Measurements from ENCODE around the gene YTHDC2. TPM values are rescaled to one million over a fixed set of nuclear protein-coding genes. Genes with fewer than 3 reads are reported as not detected.

Gene YTHDC2
- total and polyA plus RNA-seq, 10 of the 15 experiments (the other 5 are each of a cell fraction or from before 2014, with no cell fraction given) = 3.8 to 25.8 (median 16.4) TPM

GRCh38 chr5:113480243-113480642 is 33.3 kb upstream of the YTHDC2 start:
- POLR2A ChIA-PET = no interaction called here
- in situ Hi-C loops (cut with MboI) (no loop called here), intact Hi-C loops (cut with micrococcal nuclease; ENCODE audit: unreplicated experiment) (no loop called here)
- H4K20me1 ChIP-seq (ENCODE audit: control insufficient read depth, insufficient read depth) = no peaks in the 10 kb centered on the region; the same call in 1 of the 2 replicates
- no peaks in the 10 kb centered on the region for H3K9me3 ChIP-seq (replicated peaks; ENCODE audit: control insufficient read depth, insufficient read depth, low read length)
- SMC1A ChIA-PET (ENCODE audit: uncharacterized antibody, unreplicated experiment) = no interaction called here
- no peak overlapping the region for H3K4me2 ChIP-seq (ENCODE audit: control insufficient read depth, insufficient read depth)
- 8% methylated on average over 5 of the region's 5 CpGs for WGBS (ENCODE audit: insufficient coverage, insufficient replicate concordance, low lambda C conversion rate, missing lambda C conversion rate)
- H3K4me1 ChIP-seq (ENCODE audit: control insufficient read depth, insufficient read depth, low read length) = no peaks in the 10 kb centered on the region
- H3K79me2 ChIP-seq (ENCODE audit: control insufficient read depth, insufficient read depth, low read length) = no peaks in the 10 kb centered on the region
- ATAC-seq = no peak
- no peak overlapping the region for H3K27ac ChIP-seq (ENCODE audit: control insufficient read depth, insufficient read depth)
- no peak for DNase-seq (ENCODE audit: low read depth, low spot score)
- no peak overlapping the region for H3K9ac ChIP-seq (ENCODE audit: control insufficient read depth, insufficient read depth, low read length)
- RAD21 ChIA-PET (ENCODE audit: unreplicated experiment) = no interaction called here
- no peak overlapping the region for H3K4me3 ChIP-seq
- no TSS peak for BruUV-seq (replicated peaks)
- H2AFZ ChIP-seq (ENCODE audit: control insufficient read depth, low read depth, low read length) = no peak overlapping the region
- H3K36me3 ChIP-seq (ENCODE audit: control insufficient read depth in 2 of 2, insufficient read depth in 2 of 2, low read length in 1 of 2) = no peaks in the 10 kb centered on the region
- TF ChIP-seq ZZZ3 (IDR thresholded peaks at IDR 0.05; ENCODE audit: control insufficient read depth, insufficient read length, low read depth) (no peak), CREM (IDR thresholded peaks at IDR 0.05; ENCODE audit: low read depth) (no peak), MEF2A (IDR thresholded peaks at IDR 0.05; ENCODE audit: insufficient read depth, low read depth, low read length) (no peak), NFYB (IDR thresholded peaks at IDR 0.05; ENCODE audit: insufficient read depth, low read depth, low read length) (no peak), RELB (IDR thresholded peaks at IDR 0.05; ENCODE audit: low read depth) (no peak)
- FAIRE-seq = no peak
- H3K27me3 ChIP-seq (replicated peaks in 1 of 2; ENCODE audit: control insufficient read depth in 2 of 2, insufficient read depth in 2 of 2, low read length in 1 of 2) = no peaks in the 10 kb centered on the region
- CTCF ChIA-PET = no interaction called here

GRCh38 chr5:113487416-113487780 is 26.1 kb upstream of the YTHDC2 start:
- POLR2A ChIA-PET = no interaction called here
- SMC1A ChIA-PET (ENCODE audit: uncharacterized antibody, unreplicated experiment) = no interaction called here
- intact Hi-C loops (cut with micrococcal nuclease; ENCODE audit: unreplicated experiment) (no loop called here), in situ Hi-C loops (cut with MboI) (no loop called here)
- Histone ChIP-seq H3K4me3 (peak overlapping the region; percentile 57; the same call in 1 of the 2 replicates), H2AFZ (ENCODE audit: control insufficient read depth, low read depth, low read length) (no peak overlapping the region), H3K27ac (ENCODE audit: control insufficient read depth, insufficient read depth) (no peak overlapping the region), H3K4me2 (ENCODE audit: control insufficient read depth, insufficient read depth) (peak overlapping the region; percentile 77; the same call in 1 of the 2 replicates), H3K36me3 (ENCODE audit: control insufficient read depth in 2 of 2, insufficient read depth in 2 of 2, low read length in 1 of 2) (no peaks in the 10 kb centered on the region), H3K9me3 (replicated peaks; ENCODE audit: control insufficient read depth, insufficient read depth, low read length) (peaks cover 7% of the 10 kb centered on the region), H3K79me2 (ENCODE audit: control insufficient read depth, insufficient read depth, low read length) (no peaks in the 10 kb centered on the region), H3K27me3 (replicated peaks in 1 of 2; ENCODE audit: control insufficient read depth in 2 of 2, insufficient read depth in 2 of 2, low read length in 1 of 2) (peaks cover 11 to 14% of the 10 kb centered on the region in 2 experiments; a peak in 3 of 4 replicates), H3K4me1 (ENCODE audit: control insufficient read depth, insufficient read depth, low read length) (0 out of 2 replicates have a peak, but pooled peaks cover 3% of the 10 kb centered on the region), H3K9ac (ENCODE audit: control insufficient read depth, insufficient read depth, low read length) (no peak overlapping the region), H4K20me1 (ENCODE audit: control insufficient read depth, insufficient read depth) (no peaks in the 10 kb centered on the region)
- FAIRE-seq (no peak), ATAC-seq (no peak), DNase-seq (ENCODE audit: low read depth, low spot score) (no peak)
- 60% methylated on average over 18 of the region's 18 CpGs for WGBS (ENCODE audit: insufficient coverage, insufficient replicate concordance, low lambda C conversion rate, missing lambda C conversion rate)
- CTCF ChIA-PET = no interaction called here
- BruUV-seq (replicated peaks) = no TSS peak
- RAD21 ChIA-PET (ENCODE audit: unreplicated experiment) = interaction anchor here (0.6 kb wide), 1 partner anchor 491 kb away, joined by 3 read pairs; no protein-coding TSS in a partner anchor
- TF ChIP-seq REST (IDR thresholded peaks at IDR 0.05; ENCODE audit: low read depth, low read length) = no peak
- TF ChIP-seq RB1 (IDR thresholded peaks at IDR 0.05; ENCODE audit: borderline replicate concordance) = no peak
- TF ChIP-seq GATAD2B (conservative IDR thresholded peaks at IDR 0.05; ENCODE audit: low read depth) = no peak
- TF ChIP-seq MTA2 (IDR thresholded peaks at IDR 0.05; ENCODE audit: low read depth) = no peak
- no peak for TF ChIP-seq HDAC2 (IDR thresholded peaks at IDR 0.05)
- no peak for TF ChIP-seq GABPA (IDR thresholded peaks at IDR 0.05; ENCODE audit: low read depth)
- no peak for TF ChIP-seq SUPT20H (IDR thresholded peaks at IDR 0.05; ENCODE audit: borderline replicate concordance, control insufficient read depth, low read depth, low read length)
